Measurements from ENCODE around the gene LRRC57. TPM values are rescaled to one million over a fixed set of nuclear protein-coding genes. Genes with fewer than 3 reads are reported as not detected.

Gene LRRC57
- total and polyA plus RNA-seq, 2 experiments from 2014 or later, result 14.4 to 15.1 TPM

GRCh38 chr15:42544853-42545629 is 3.6 kb downstream of the LRRC57 start:
- Histone ChIP-seq H3K79me2 (ENCODE audit: insufficient read depth) (peaks cover 45% of the 10 kb centered on the region), H3K9me2 (ENCODE audit: insufficient read depth) (no peaks in the 10 kb centered on the region), H3K27ac (no peak overlapping the region), H3K9ac (no peak overlapping the region), H3K27me3 (replicated peaks; ENCODE audit: insufficient read depth) (no peaks in the 10 kb centered on the region), H3K4me1 (ENCODE audit: insufficient read depth) (peaks cover 24% of the 10 kb centered on the region), H4K20me1 (ENCODE audit: insufficient read depth) (no peaks in the 10 kb centered on the region), H3K4me3 (no peak overlapping the region), H3K36me3 (ENCODE audit: low read depth) (peaks cover 25% of the 10 kb centered on the region), H3F3A (ENCODE audit: insufficient read depth) (peaks cover 11% of the 10 kb centered on the region; the same call in 1 of the 2 replicates), H3K9me3 (ENCODE audit: low read depth) (no peaks in the 10 kb centered on the region), H2AFZ (no peak overlapping the region), H3K4me2 (ENCODE audit: unreplicated experiment) (no peak overlapping the region)
- in situ Hi-C loops (cut with MboI), result no loop called here
- WGBS, 2 experiments (ENCODE audit: low coverage in 1 of 2, low lambda C conversion rate in 2 of 2, missing lambda C conversion rate in 2 of 2), result 89 to 93% methylated on average over 4 of the region's 4 CpGs
- no peak for DNase-seq
- no peak for TF ChIP-seq EZH2phosphoT487 (IDR thresholded peaks at IDR 0.05; ENCODE audit: insufficient read depth, low read depth)
- no peak for TF ChIP-seq EZH2 (IDR thresholded peaks at IDR 0.05; ENCODE audit: insufficient read depth, poor library complexity, severe bottlenecking)

DNA sequence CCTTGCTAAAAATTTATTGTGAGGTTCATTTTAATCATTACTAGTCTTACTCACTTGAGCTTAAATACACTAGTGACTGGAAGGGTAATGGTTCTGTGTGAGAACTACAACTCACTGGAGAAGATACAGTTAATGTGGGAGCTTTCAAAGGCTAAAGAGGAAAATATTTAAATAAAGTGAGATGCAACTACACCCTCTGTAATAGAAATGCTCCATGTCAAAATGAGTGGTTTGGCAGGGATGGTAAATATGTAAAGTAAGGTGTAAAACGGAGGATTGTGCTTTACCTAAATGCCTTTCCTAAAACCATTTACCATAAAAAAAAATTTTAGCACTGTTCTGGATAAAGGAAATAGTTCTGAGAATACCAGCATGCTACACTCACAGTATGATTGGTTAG is 15.3 kb downstream of the LRRC57 start:
- no peaks in the 10 kb centered on the region for H3K27me3 ChIP-seq (replicated peaks; ENCODE audit: insufficient read depth)
- no peaks in the 10 kb centered on the region for H3K9me2 ChIP-seq (ENCODE audit: insufficient read depth)
- no peaks in the 10 kb centered on the region for H3K79me2 ChIP-seq (ENCODE audit: insufficient read depth)
- H3K4me2 ChIP-seq (ENCODE audit: unreplicated experiment), result no peak overlapping the region
- H3K9ac ChIP-seq, result no peak overlapping the region
- WGBS, 2 experiments (ENCODE audit: low coverage in 1 of 2, low lambda C conversion rate in 2 of 2, missing lambda C conversion rate in 2 of 2), result 40 to 59% methylated on average over 1 of the region's 1 CpG
- in situ Hi-C loops (cut with MboI), result no loop called here
- no peaks in the 10 kb centered on the region for H4K20me1 ChIP-seq (ENCODE audit: insufficient read depth)
- DNase-seq, result no peak
- H3F3A ChIP-seq (ENCODE audit: insufficient read depth), result 0 out of 2 replicates have a peak, but pooled peaks cover 14% of the 10 kb centered on the region
- H3K9me3 ChIP-seq (ENCODE audit: low read depth), result no peaks in the 10 kb centered on the region
- H3K36me3 ChIP-seq (ENCODE audit: low read depth), result peaks cover 45% of the 10 kb centered on the region
- no peak overlapping the region for H2AFZ ChIP-seq
- H3K4me1 ChIP-seq (ENCODE audit: insufficient read depth), result no peaks in the 10 kb centered on the region
- no peak for TF ChIP-seq EZH2phosphoT487 (IDR thresholded peaks at IDR 0.05; ENCODE audit: insufficient read depth, low read depth)
- H3K27ac ChIP-seq, result no peak overlapping the region
- H3K4me3 ChIP-seq, result no peak overlapping the region

DNA sequence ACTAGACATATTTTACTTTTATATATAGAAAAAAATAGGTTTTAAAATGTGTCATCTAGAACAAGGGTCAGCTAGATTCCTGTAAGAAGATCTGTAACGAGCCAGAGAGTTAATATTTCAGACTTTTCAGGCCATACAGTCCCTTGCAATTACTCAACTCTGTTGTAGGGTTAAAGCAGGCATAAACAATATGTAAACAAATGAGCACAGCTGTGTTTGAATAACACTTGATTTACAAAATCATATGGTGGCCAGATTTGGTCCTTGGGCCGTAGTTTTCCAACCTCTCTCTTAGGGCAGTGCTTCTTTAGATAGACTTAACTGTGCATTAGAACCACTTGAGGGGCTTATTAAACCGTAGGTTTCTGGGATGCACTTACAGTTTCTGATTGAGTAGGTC is 19.6 kb downstream of the LRRC57 start:
- in situ Hi-C loops (cut with MboI), result no loop called here

DNA sequence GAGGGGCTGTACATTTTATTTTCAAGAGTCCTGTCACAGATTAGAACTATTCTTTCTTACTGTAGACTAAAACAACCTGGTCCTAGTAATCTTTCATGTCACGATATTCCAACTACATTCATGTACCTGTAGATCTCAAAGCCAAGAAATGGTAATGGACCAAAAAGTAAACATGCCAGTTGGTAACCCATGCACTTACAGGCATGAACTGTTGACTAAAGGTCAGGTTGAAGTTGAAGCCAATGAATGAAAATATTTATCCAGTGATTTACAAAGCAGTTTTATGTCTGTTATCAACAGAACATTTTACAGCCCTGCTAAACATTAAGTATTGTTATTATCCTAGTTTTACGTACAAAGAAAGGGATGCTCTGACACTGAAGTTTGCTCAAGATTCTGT is 25.3 kb downstream of the LRRC57 start:
- Histone ChIP-seq H3K27ac (no peak overlapping the region), H2AFZ (no peak overlapping the region), H4K20me1 (ENCODE audit: insufficient read depth) (no peaks in the 10 kb centered on the region), H3K9me2 (ENCODE audit: insufficient read depth) (no peaks in the 10 kb centered on the region), H3K27me3 (replicated peaks; ENCODE audit: insufficient read depth) (no peaks in the 10 kb centered on the region), H3K4me1 (ENCODE audit: insufficient read depth) (no peaks in the 10 kb centered on the region), H3K36me3 (ENCODE audit: low read depth) (peaks cover 26% of the 10 kb centered on the region), H3F3A (ENCODE audit: insufficient read depth) (no peaks in the 10 kb centered on the region), H3K9ac (no peak overlapping the region), H3K79me2 (ENCODE audit: insufficient read depth) (no peaks in the 10 kb centered on the region), H3K4me3 (no peak overlapping the region), H3K4me2 (ENCODE audit: unreplicated experiment) (no peak overlapping the region), H3K9me3 (ENCODE audit: low read depth) (no peaks in the 10 kb centered on the region)
- no peak for DNase-seq
- 72 to 75% methylated on average over 2 of the region's 2 CpGs for WGBS, 2 experiments (ENCODE audit: low coverage in 1 of 2, low lambda C conversion rate in 2 of 2, missing lambda C conversion rate in 2 of 2)
- no peak for TF ChIP-seq EZH2phosphoT487 (IDR thresholded peaks at IDR 0.05; ENCODE audit: insufficient read depth, low read depth)
- no peak for TF ChIP-seq EZH2 (IDR thresholded peaks at IDR 0.05; ENCODE audit: insufficient read depth, poor library complexity, severe bottlenecking)
- in situ Hi-C loops (cut with MboI), result no loop called here

More for the DNA sequence above, 19.6 kb downstream of the LRRC57 start:
- no peak overlapping the region for H3K27ac ChIP-seq
- no peaks in the 10 kb centered on the region for H4K20me1 ChIP-seq (ENCODE audit: insufficient read depth)
- WGBS, 2 experiments (ENCODE audit: low coverage in 1 of 2, low lambda C conversion rate in 2 of 2, missing lambda C conversion rate in 2 of 2), result 69 to 70% methylated on average over 3 of the region's 3 CpGs
- no peak overlapping the region for H3K4me2 ChIP-seq (ENCODE audit: unreplicated experiment)
- no peaks in the 10 kb centered on the region for H3K9me3 ChIP-seq (ENCODE audit: low read depth)
- H3F3A ChIP-seq (ENCODE audit: insufficient read depth), result no peaks in the 10 kb centered on the region
- no peaks in the 10 kb centered on the region for H3K79me2 ChIP-seq (ENCODE audit: insufficient read depth)
- H3K27me3 ChIP-seq (replicated peaks; ENCODE audit: insufficient read depth), result no peaks in the 10 kb centered on the region
- no peak overlapping the region for H3K9ac ChIP-seq
- H3K9me2 ChIP-seq (ENCODE audit: insufficient read depth), result no peaks in the 10 kb centered on the region
- no peak overlapping the region for H3K4me3 ChIP-seq
- no peak for DNase-seq
- no peak overlapping the region for H2AFZ ChIP-seq
- peaks cover 46% of the 10 kb centered on the region for H3K36me3 ChIP-seq (ENCODE audit: low read depth)
- H3K4me1 ChIP-seq (ENCODE audit: insufficient read depth), result no peaks in the 10 kb centered on the region
- TF ChIP-seq EZH2phosphoT487 (IDR thresholded peaks at IDR 0.05; ENCODE audit: insufficient read depth, low read depth) (no peak), EZH2 (IDR thresholded peaks at IDR 0.05; ENCODE audit: insufficient read depth, poor library complexity, severe bottlenecking) (no peak)

Data from GM23248 (cell line).